Testis (tissue), 2 donors: ENCODE data around the gene SMIM17.

Source experiments
- POLR2A ChIP-seq: fragments of 450-650 bp; IDR thresholded peaks from one replicate; pipeline ENCODE4 v1.6.1; 2017; ENCODE audit warnings: antibody characterized with exemption, mild to moderate bottlenecking, moderate library complexity
- TF ChIP-seq, protein P1 (sequence below), 3 experiments: fragments of 450-650 bp in 2 of 3; fragments of 200-600 bp in 1 of 3; sonication (generic) in 1 of 3; IDR thresholded peaks; one replicate each; pipeline ENCODE4 v1.5.1; 2016 to 2019; ENCODE audit warnings: antibody characterized with exemption in 3 of 3, mild to moderate bottlenecking in 2 of 3, moderate library complexity in 1 of 3

DNA sequence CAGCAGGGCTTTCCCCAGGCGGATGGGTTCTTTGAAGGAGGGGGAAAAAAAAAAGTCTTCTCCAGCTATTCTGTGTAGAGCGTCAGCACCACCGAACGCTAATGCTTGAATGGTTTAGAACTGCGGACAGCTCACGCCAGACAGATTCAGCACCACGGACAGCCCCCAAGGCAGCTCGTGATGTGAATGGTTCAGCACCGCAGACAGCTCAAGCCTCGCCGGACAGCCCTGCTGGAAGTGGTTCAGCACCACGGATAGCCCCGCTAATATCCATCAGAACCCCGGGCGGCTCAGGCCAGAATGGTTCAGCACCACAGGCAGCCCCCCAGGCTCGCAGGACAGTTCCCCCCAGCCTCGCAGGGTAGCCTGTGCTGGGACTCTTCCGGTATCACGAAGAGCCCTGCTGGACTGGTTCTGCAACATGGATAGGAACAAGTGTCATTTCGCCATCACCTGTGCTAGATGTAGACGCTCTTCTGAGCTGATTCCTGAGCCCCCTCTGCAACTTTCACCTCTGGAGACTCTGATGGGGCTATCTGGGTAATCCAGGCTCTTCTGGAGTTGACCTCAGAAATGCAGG lies 4.9 kb upstream of the SMIM17 start:
- TF ChIP-seq, protein P1, sequence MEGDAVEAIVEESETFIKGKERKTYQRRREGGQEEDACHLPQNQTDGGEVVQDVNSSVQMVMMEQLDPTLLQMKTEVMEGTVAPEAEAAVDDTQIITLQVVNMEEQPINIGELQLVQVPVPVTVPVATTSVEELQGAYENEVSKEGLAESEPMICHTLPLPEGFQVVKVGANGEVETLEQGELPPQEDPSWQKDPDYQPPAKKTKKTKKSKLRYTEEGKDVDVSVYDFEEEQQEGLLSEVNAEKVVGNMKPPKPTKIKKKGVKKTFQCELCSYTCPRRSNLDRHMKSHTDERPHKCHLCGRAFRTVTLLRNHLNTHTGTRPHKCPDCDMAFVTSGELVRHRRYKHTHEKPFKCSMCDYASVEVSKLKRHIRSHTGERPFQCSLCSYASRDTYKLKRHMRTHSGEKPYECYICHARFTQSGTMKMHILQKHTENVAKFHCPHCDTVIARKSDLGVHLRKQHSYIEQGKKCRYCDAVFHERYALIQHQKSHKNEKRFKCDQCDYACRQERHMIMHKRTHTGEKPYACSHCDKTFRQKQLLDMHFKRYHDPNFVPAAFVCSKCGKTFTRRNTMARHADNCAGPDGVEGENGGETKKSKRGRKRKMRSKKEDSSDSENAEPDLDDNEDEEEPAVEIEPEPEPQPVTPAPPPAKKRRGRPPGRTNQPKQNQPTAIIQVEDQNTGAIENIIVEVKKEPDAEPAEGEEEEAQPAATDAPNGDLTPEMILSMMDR (IDR thresholded peaks at IDR 0.05), result no peak
- TF ChIP-seq POLR2A, result no peak
